NCI-H2107 (cell line): ENCODE data around the gene KCNH6.

Experiments
- DNase-seq: peaks from one replicate; lab custom pipeline; 2025; lab: John Stamatoyannopoulos, UW

KCNH6 gene

DNA sequence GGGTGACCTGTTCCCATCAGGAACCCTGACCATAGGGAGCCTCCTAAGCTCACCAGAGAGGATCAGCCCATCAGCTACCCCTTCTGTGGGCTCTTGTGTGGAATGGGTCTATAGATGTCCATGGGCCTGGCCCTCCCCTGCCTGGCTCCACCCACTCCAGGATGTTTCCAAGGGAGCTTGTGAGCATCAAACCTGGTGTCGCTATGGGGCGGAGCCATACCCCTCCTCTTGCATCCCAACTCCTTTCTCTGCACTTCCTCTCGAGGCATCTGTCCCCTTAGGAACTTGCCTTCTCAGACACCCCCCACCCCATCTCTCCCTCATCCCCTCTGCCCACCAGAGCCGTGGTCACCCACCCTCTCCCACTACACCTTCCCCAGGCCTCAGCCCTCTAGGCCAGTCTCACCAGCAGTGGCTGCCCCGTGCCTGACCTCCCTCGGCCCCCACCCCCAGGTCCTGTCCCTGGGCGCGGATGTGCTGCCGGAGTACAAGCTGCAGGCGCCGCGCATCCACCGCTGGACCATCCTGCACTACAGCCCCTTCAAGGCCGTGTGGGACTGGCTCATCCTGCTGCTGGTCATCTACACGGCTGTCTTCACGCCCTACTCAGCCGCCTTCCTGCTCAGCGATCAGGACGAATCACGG lies 10.4 kb downstream of the KCNH6 start:
- DNase-seq: no peak

- no peak for DNase-seq
Observed at GRCh38 chr17:63534078-63534570, 11.0 kb downstream of the KCNH6 start.

DNA sequence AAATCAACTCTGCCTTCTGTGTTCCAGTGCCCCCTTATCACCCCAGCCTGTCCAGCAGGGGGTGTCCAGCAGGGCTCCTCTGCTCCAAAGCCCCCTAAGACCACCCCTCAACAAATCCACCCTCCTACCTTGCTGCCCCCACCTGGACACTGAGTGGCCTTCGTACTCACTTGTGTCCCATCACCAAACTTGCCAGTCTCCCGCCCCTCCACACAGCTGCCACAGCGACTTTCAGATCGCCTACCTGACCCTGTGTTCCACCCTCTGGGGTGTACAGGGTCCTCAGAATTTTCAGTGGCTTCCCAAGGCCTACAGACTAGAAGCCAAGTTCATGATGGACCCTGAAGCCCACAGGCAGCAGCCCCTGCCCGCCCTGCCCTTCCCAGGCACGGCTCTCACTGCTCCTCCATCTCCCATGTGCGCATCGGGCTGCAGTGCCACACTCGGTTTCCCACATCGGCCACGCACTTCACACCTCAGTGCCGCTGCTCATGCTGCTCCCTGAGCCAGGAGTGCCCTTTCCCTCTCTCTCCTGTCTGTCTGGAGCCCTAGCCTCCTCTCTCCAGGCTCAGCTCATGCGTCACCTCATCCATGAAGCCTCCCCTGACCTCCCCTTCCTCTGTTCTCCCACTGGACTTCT lies 11.8 kb downstream of the KCNH6 start:
- no peak for DNase-seq

GRCh38 chr17:63535640-63536039 lies 12.5 kb downstream of the KCNH6 start:
- no peak for DNase-seq

- no peak for DNase-seq
Observed at GRCh38 chr17:63537001-63537400, 13.8 kb downstream of the KCNH6 start.

- peak; percentile 25 for DNase-seq
Observed at GRCh38 chr17:63537991-63538692, 15.0 kb downstream of the KCNH6 start.

GRCh38 chr17:63538693-63539595 lies 15.8 kb downstream of the KCNH6 start:
- no peak for DNase-seq

- DNase-seq: no peak
Observed at GRCh38 chr17:63540590-63540989, 17.4 kb downstream of the KCNH6 start.

DNA sequence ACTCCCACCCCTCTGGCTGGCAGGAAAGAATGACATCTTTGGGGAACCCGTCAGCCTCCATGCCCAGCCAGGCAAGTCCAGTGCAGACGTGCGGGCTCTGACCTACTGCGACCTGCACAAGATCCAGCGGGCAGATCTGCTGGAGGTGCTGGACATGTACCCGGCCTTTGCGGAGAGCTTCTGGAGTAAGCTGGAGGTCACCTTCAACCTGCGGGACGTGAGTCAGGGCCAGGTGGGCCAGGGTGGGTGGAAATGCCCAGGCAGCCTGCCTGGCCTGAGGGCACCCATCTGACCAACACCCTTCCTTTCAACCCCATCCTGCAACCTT lies 19.0 kb downstream of the KCNH6 start:
- no peak for DNase-seq

GRCh38 chr17:63542942-63543821 lies 20.0 kb downstream of the KCNH6 start:
- no peak for DNase-seq

DNA sequence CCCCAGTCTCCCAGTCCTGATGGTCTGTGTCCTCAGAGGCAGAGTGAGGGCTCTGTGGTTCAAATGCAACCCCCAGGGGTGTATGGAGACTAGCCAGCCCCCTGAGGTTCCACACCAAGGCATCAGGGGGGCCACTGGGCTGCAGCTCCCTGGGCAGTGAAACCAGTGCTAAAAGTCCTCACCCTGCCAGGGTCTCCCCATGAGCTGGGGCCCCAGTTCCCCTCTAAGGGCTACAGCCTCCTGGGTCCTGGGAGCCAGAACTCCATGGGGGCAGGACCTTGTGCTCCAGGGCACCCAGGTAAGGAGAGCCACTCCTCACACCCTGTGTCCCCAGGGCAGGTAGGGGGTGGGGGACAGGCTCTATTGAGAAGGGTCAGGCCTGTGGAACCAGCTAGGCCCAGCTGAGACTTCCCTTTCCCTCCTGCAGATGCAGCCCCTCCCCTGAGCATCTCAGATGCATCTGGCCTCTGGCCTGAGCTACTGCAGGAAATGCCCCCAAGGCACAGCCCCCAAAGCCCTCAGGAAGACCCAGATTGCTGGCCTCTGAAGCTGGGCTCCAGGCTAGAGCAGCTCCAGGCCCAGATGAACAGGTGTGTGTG lies 20.8 kb downstream of the KCNH6 start:
- no peak for DNase-seq

- DNase-seq: no peak
Observed at GRCh38 chr17:63544467-63545301, 21.5 kb downstream of the KCNH6 start.

- DNase-seq: no peak
Observed at GRCh38 chr17:63546308-63547082, 23.3 kb downstream of the KCNH6 start.

DNA sequence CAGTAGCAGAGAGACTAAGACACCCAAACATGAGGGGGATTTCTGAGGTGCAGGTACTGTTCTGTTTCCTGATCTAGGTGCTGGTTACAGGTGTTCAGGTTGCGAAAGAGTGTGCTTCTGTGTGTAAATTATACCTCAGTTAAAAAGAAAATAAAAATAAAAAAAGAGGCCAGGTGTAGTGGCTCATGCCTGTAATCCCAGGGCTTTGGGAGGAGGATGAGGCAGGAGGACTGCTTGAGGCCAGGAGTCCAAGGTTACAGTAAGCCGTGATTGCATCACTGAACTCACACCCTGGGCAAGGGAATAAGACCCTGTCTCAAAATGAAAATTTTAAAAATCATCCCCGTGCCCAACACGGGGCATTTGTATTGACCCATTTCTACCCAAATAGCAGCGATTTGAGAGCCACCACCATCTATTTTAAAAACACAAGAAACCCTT lies 23.9 kb downstream of the KCNH6 start:
- DNase-seq: no peak

GRCh38 chr17:63549289-63549945 lies 26.3 kb downstream of the KCNH6 start:
- no peak for DNase-seq

GRCh38 chr17:63549946-63550816 lies 27.0 kb downstream of the KCNH6 start, which contains the start of gene DCAF7:
Gene DCAF7 (plus strand): TSS chr17:63550477. CDS start chr17:63550678, 201 bp downstream.
- peak; percentile 95 for DNase-seq
